HCT116 (cell line): Measurements from ENCODE around the gene RHOB. TPM values are rescaled to one million over a fixed set of nuclear protein-coding genes. Genes with fewer than 3 reads are reported as not detected.

Experiments
- ATAC-seq: fragments of 200-7000 bp; cut with Tn5 transposase; 2 replicates; pipeline ENCODE4 v1.9.1; 2020; ENCODE audit warnings: mild to moderate bottlenecking, moderate library complexity
- BruUV-seq: library from RNA; stranded (reverse); fragments of 400-500 nt; replicated peaks from 2 replicates; lab custom pipeline; 2021; lab: Mats Ljungman, UMichigan
- CTCF ChIA-PET: fragments of 300-600 bp; sonication (Branson Sonifier 250); formaldehyde crosslinking; loops from one replicate; lab custom pipeline; 2021; ENCODE audit warnings: antibody characterized with exemption; lab: Charles Lee
- POLR2A ChIA-PET: fragments of 300-600, 350-600 bp; sonication (Branson Sonifier 250); formaldehyde crosslinking; loops from one replicate; lab custom pipeline; 2021; ENCODE audit warnings: antibody characterized with exemption; lab: Charles Lee
- RAD21 ChIA-PET, 2 experiments: fragments of 300-600 bp; sonication (Branson Sonifier 250); formaldehyde crosslinking; loops; one replicate each; lab custom pipeline; 2023; ENCODE audit warnings: low total read pairs in 2 of 2; ENCODE audit not compliant: uncharacterized antibody in 2 of 2, unreplicated experiment in 2 of 2, low non-redundant PET in 1 of 2; lab: Charles Lee
- DNase-seq: peaks from one replicate; pipeline ENCODE4 v3.0.0-alpha.2; 2010; ENCODE audit warnings: low read depth, low spot score
- H2AFZ ChIP-seq: fragments of 200-600 bp; shearing (Covaris generic), sonication (generic); 2 replicates; pipeline ENCODE4 v1.6.1; 2017; ENCODE audit warnings: low read depth, mixed run types, mixed read lengths, antibody characterized with exemption, low read length; ENCODE audit not compliant: poor library complexity, severe bottlenecking
- H3K27ac ChIP-seq: 2 replicates; pipeline ENCODE4 v1.5.1; 2012; ENCODE audit warnings: low read depth, low read length
- H3K27me3 ChIP-seq: fragments of 200-600 bp; sonication (generic); 2 replicates; pipeline ENCODE4 v1.6.1; 2016; ENCODE audit warnings: mixed run types, low read length, mixed read lengths; ENCODE audit not compliant: insufficient read depth
- H3K36me3 ChIP-seq, 2 experiments: fragments of 200-500 bp in 1 of 2; fragments of 200-600 bp in 1 of 2; sonication (Bioruptor generic) in 1 of 2; sonication (generic) in 1 of 2; 2 replicates each; pipeline versions ENCODE4 v1.5.1 to v1.6.1; 2014 to 2016; ENCODE audit warnings: low read length in 2 of 2, inconsistent platforms in 1 of 2, mixed read lengths in 1 of 2, mixed run types in 1 of 2; ENCODE audit not compliant: insufficient read depth in 2 of 2, control insufficient read depth in 1 of 2
- H3K4me1 ChIP-seq, 2 experiments: fragments of 200-600 bp in 1 of 2; sonication (generic) in 1 of 2; 2 replicates each; pipeline versions ENCODE4 v1.5.1 to v1.6.1; 2012 to 2017; ENCODE audit warnings: low read length in 2 of 2, inconsistent platforms in 1 of 2, mild to moderate bottlenecking in 1 of 2, mixed read lengths in 1 of 2, mixed run types in 1 of 2, moderate library complexity in 1 of 2; ENCODE audit not compliant: insufficient read depth in 2 of 2, control insufficient read depth in 1 of 2
- H3K4me2 ChIP-seq: fragments of 200-600 bp; sonication (generic); 2 replicates; pipeline ENCODE4 v1.6.1; 2017; ENCODE audit warnings: mixed run types, low read length, mixed read lengths
- H3K4me3 ChIP-seq, 2 experiments: fragments of 200-600 bp in 1 of 2; sonication (generic) in 1 of 2; replicated peaks in 1 of 2; 2 replicates each; pipeline ENCODE4 v1.5.1; 2011 to 2016; ENCODE audit warnings: low read length in 2 of 2, control low read depth in 1 of 2, low read depth in 1 of 2, mild to moderate bottlenecking in 1 of 2, mixed read lengths in 1 of 2, mixed run types in 1 of 2
- H3K79me2 ChIP-seq: fragments of 200-600 bp; sonication (generic); 2 replicates; pipeline ENCODE4 v1.6.1; 2017; ENCODE audit warnings: mild to moderate bottlenecking, mixed run types, low read length, moderate library complexity, mixed read lengths; ENCODE audit not compliant: insufficient read depth
- H3K9ac ChIP-seq: fragments of 200-600 bp; sonication (generic); 2 replicates; pipeline ENCODE4 v1.6.1; 2016; ENCODE audit warnings: low read length, mixed read lengths
- H3K9me2 ChIP-seq: fragments of 200-600 bp; sonication (generic), shearing (Covaris generic); 2 replicates; pipeline ENCODE4 v1.6.1; 2017; ENCODE audit warnings: mixed run types, mild to moderate bottlenecking, moderate library complexity; ENCODE audit not compliant: insufficient read depth
- H3K9me3 ChIP-seq, 2 experiments: fragments of 200-500 bp in 1 of 2; fragments of 200-600 bp in 1 of 2; sonication (Bioruptor generic) in 1 of 2; sonication (generic) in 1 of 2; 2 replicates each; pipeline ENCODE4 v1.6.1; 2014 to 2017; ENCODE audit warnings: low read length in 2 of 2, mixed read lengths in 2 of 2, inconsistent platforms in 1 of 2, low read depth in 1 of 2, mild to moderate bottlenecking in 1 of 2, mixed run types in 1 of 2, moderate library complexity in 1 of 2; ENCODE audit not compliant: control insufficient read depth in 1 of 2, insufficient read depth in 1 of 2
- H4K20me1 ChIP-seq: fragments of 200-600 bp; sonication (generic), shearing (Covaris generic); 2 replicates; pipeline ENCODE4 v1.6.1; 2017; ENCODE audit warnings: mixed run types, mild to moderate bottlenecking, moderate library complexity; ENCODE audit not compliant: insufficient read depth
- CBX3 ChIP-seq: IDR thresholded peaks from 2 replicates; pipeline ENCODE4 v1.6.1; 2012; ENCODE audit warnings: low read depth
- EGR1 ChIP-seq: IDR thresholded peaks from 2 replicates; pipeline ENCODE4 v1.6.1; 2012; ENCODE audit warnings: low read depth
- ELF1 ChIP-seq: IDR thresholded peaks from 2 replicates; pipeline ENCODE4 v1.6.1; 2012; ENCODE audit warnings: low read depth, borderline replicate concordance
- EZH2 ChIP-seq: fragments of 200-600 bp; sonication (generic); IDR thresholded peaks from 2 replicates; pipeline ENCODE4 v1.6.1; 2017; ENCODE audit warnings: antibody characterized with exemption, mixed run types
- EZH2phosphoT487 ChIP-seq: fragments of 200-600 bp; IDR thresholded peaks from 2 replicates; pipeline ENCODE4 v1.6.1; 2018; ENCODE audit warnings: antibody characterized with exemption, borderline replicate concordance
- FOSL1 ChIP-seq: IDR thresholded peaks from 2 replicates; pipeline ENCODE4 v1.6.1; 2012; ENCODE audit warnings: low read depth
- JUND ChIP-seq: IDR thresholded peaks from 2 replicates; pipeline ENCODE4 v1.6.1; 2012
- POLR2A ChIP-seq: IDR thresholded peaks from 2 replicates; pipeline ENCODE4 v1.7.0; 2011; ENCODE audit warnings: borderline replicate concordance; ENCODE audit not compliant: insufficient read depth, insufficient read length; ENCODE audit errors: extremely low read depth
- POLR2AphosphoS5 ChIP-seq: IDR thresholded peaks from 2 replicates; pipeline ENCODE4 v1.6.1; 2011; ENCODE audit warnings: mild to moderate bottlenecking, low read depth, low read length, moderate library complexity
- RAD21 ChIP-seq: IDR thresholded peaks from 2 replicates; pipeline ENCODE4 v1.6.1; 2012; ENCODE audit warnings: low read depth, mild to moderate bottlenecking
- SP1 ChIP-seq: IDR thresholded peaks from 2 replicates; pipeline ENCODE4 v1.6.1; 2012; ENCODE audit warnings: low read depth
- SRF ChIP-seq: IDR thresholded peaks from 2 replicates; pipeline ENCODE4 v1.6.1; 2012; ENCODE audit warnings: low read depth
- TCF7L2 ChIP-seq: IDR thresholded peaks from 2 replicates; pipeline ENCODE4 v1.7.0; 2011; ENCODE audit warnings: borderline replicate concordance, inconsistent platforms; ENCODE audit not compliant: insufficient read depth, insufficient read length; ENCODE audit errors: extremely low read depth
- ZNF274 ChIP-seq: fragments of 200-500 bp; sonication (Bioruptor generic); IDR thresholded peaks from 2 replicates; pipeline ENCODE4 v1.6.1; 2014; ENCODE audit warnings: mild to moderate bottlenecking, low read depth, low read length, inconsistent platforms
- intact Hi-C: fragments of 100-400 bp; cut with micrococcal nuclease; formaldehyde crosslinking; loops from 2 replicates; pipeline ENCODE4 v1.10.0; 2022
- total RNA-seq: library from RNA; stranded (reverse); gene quantifications from one replicate; pipeline ENCODE4 v1.2.1, GENCODE V29; 2021; ENCODE audit not compliant: unreplicated experiment
- TF ChIP-seq, protein P1 (sequence below): IDR thresholded peaks from 2 replicates; pipeline ENCODE4 v1.6.1; 2012
- TF ChIP-seq, protein P2 (sequence below): IDR thresholded peaks from 2 replicates; pipeline ENCODE4 v1.6.1; 2012
- TF ChIP-seq, protein P3 (sequence below): IDR thresholded peaks from 2 replicates; pipeline ENCODE4 v1.6.1; 2012; ENCODE audit warnings: low read depth
- TF ChIP-seq, protein P4 (sequence below): IDR thresholded peaks from 2 replicates; pipeline ENCODE4 v1.6.1; 2011; ENCODE audit warnings: mild to moderate bottlenecking, low read length, moderate library complexity; ENCODE audit not compliant: insufficient replicate concordance; ENCODE audit errors: extremely low read depth
- TF ChIP-seq, protein P5 (sequence below), 3 experiments: fragments of 200-600 bp in 1 of 3; sonication (generic) in 1 of 3; IDR thresholded peaks in 2 of 3; conservative IDR thresholded peaks in 1 of 3; 2 replicates each; pipeline ENCODE4 v1.5.1; 2012 to 2017; ENCODE audit warnings: low read depth in 2 of 3, low read length in 2 of 3, antibody characterized with exemption in 1 of 3, borderline replicate concordance in 1 of 3, control low read depth in 1 of 3, mild to moderate bottlenecking in 1 of 3, mixed read lengths in 1 of 3, mixed run types in 1 of 3, moderate library complexity in 1 of 3; ENCODE audit not compliant: insufficient read depth in 1 of 3

RHOB gene
- total RNA-seq, 1 experiment from 2014 or later = 72.9 TPM

DNA sequence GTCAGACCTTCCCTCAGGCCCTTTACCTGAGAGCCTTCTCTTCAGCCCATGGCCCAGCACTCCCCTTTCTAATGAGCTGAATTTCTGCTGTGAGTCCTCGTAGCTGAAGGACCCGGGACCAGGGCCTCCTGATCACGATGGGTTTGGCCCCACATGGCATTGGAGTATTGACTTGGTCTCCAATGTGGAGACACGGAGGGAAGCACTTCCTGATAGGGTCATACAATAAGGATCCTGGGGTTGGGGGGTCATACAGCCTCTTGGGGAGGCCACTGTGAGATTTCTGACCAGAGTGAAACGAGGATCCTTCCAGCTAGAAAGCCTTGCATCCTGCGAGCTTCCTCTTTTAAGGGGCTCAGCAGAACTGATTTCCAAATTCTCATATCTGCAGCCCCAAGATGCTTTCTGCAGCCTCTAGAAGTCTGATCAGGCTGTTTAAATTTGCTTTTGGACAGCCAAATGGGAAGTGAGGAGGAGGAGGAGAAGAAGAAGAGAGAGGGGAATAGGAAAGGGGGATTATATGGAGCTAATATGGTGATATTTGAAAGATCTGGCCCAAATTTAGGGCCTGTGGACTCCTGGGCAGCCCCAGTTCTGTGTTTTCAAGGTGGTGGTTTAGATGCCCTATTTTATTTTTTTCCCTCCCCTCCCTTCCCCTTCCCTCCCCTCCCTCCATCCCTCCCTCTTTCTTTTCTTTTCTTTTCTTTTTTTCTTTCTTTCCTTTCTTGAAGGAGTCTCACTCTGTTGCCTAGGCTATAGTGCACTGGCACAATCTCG is 38.9 kb downstream of the RHOB start:
- ChIA-PET POLR2A (interaction anchor here (1.1 kb wide), 1 partner anchor 39 kb away, joined by 4 read pairs; the partner anchor contains the start of gene RHOB), RAD21 (no interaction called here), CTCF (no interaction called here)
- BruUV-seq = no TSS peak
- Histone ChIP-seq H2AFZ (no peak overlapping the region), H3K27me3 (no peaks in the 10 kb centered on the region; the same call in 1 of the 2 replicates), H3K27ac (no peak overlapping the region), H3K9me2 (no peaks in the 10 kb centered on the region), H4K20me1 (no peaks in the 10 kb centered on the region), H3K9me3 (no peaks in the 10 kb centered on the region), H3K79me2 (no peaks in the 10 kb centered on the region), H3K9ac (no peak overlapping the region), H3K4me3 (no peak overlapping the region), H3K4me2 (no peak overlapping the region), H3K4me1 (peaks cover 0 to 9% of the 10 kb centered on the region in 2 experiments; a peak in 1 of 4 replicates), H3K36me3 (no peaks in the 10 kb centered on the region)
- ATAC-seq (no peak), DNase-seq (no peak)
- TF ChIP-seq EZH2phosphoT487 (no peak), POLR2AphosphoS5 (no peak), SRF (no peak), EZH2 (no peak), RAD21 (no peak), ZNF274 (no peak), TCF7L2 (no peak), FOSL1 (no peak), ELF1 (no peak), EGR1 (no peak), JUND (no peak), CBX3 (no peak), POLR2A (no peak), SP1 (no peak)
- TF ChIP-seq, protein P1, sequence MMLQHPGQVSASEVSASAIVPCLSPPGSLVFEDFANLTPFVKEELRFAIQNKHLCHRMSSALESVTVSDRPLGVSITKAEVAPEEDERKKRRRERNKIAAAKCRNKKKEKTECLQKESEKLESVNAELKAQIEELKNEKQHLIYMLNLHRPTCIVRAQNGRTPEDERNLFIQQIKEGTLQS = no peak
- TF ChIP-seq, protein P2, sequence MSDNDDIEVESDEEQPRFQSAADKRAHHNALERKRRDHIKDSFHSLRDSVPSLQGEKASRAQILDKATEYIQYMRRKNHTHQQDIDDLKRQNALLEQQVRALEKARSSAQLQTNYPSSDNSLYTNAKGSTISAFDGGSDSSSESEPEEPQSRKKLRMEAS = no peak
- TF ChIP-seq, protein P3, sequence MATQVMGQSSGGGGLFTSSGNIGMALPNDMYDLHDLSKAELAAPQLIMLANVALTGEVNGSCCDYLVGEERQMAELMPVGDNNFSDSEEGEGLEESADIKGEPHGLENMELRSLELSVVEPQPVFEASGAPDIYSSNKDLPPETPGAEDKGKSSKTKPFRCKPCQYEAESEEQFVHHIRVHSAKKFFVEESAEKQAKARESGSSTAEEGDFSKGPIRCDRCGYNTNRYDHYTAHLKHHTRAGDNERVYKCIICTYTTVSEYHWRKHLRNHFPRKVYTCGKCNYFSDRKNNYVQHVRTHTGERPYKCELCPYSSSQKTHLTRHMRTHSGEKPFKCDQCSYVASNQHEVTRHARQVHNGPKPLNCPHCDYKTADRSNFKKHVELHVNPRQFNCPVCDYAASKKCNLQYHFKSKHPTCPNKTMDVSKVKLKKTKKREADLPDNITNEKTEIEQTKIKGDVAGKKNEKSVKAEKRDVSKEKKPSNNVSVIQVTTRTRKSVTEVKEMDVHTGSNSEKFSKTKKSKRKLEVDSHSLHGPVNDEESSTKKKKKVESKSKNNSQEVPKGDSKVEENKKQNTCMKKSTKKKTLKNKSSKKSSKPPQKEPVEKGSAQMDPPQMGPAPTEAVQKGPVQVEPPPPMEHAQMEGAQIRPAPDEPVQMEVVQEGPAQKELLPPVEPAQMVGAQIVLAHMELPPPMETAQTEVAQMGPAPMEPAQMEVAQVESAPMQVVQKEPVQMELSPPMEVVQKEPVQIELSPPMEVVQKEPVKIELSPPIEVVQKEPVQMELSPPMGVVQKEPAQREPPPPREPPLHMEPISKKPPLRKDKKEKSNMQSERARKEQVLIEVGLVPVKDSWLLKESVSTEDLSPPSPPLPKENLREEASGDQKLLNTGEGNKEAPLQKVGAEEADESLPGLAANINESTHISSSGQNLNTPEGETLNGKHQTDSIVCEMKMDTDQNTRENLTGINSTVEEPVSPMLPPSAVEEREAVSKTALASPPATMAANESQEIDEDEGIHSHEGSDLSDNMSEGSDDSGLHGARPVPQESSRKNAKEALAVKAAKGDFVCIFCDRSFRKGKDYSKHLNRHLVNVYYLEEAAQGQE = no peak
- TF ChIP-seq, protein P4, sequence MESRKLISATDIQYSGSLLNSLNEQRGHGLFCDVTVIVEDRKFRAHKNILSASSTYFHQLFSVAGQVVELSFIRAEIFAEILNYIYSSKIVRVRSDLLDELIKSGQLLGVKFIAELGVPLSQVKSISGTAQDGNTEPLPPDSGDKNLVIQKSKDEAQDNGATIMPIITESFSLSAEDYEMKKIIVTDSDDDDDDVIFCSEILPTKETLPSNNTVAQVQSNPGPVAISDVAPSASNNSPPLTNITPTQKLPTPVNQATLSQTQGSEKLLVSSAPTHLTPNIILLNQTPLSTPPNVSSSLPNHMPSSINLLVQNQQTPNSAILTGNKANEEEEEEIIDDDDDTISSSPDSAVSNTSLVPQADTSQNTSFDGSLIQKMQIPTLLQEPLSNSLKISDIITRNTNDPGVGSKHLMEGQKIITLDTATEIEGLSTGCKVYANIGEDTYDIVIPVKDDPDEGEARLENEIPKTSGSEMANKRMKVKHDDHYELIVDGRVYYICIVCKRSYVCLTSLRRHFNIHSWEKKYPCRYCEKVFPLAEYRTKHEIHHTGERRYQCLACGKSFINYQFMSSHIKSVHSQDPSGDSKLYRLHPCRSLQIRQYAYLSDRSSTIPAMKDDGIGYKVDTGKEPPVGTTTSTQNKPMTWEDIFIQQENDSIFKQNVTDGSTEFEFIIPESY = no peak
- TF ChIP-seq, protein P5, sequence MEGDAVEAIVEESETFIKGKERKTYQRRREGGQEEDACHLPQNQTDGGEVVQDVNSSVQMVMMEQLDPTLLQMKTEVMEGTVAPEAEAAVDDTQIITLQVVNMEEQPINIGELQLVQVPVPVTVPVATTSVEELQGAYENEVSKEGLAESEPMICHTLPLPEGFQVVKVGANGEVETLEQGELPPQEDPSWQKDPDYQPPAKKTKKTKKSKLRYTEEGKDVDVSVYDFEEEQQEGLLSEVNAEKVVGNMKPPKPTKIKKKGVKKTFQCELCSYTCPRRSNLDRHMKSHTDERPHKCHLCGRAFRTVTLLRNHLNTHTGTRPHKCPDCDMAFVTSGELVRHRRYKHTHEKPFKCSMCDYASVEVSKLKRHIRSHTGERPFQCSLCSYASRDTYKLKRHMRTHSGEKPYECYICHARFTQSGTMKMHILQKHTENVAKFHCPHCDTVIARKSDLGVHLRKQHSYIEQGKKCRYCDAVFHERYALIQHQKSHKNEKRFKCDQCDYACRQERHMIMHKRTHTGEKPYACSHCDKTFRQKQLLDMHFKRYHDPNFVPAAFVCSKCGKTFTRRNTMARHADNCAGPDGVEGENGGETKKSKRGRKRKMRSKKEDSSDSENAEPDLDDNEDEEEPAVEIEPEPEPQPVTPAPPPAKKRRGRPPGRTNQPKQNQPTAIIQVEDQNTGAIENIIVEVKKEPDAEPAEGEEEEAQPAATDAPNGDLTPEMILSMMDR (IDR thresholded peaks at IDR 0.05 in 2 of 3, conservative IDR thresholded peaks at IDR 0.05 in 1 of 3; ENCODE audit: borderline replicate concordance in 1 of 3, insufficient read depth in 1 of 3, low read depth in 2 of 3, low read length in 2 of 3) = no peak
- intact Hi-C loops = no loop called here
